H9 (cell line): ENCODE measurements around the gene HOXD11. TPM values are rescaled to one million over a fixed set of nuclear protein-coding genes. Genes with fewer than 3 reads are reported as not detected.

Experiments used
- DNase-seq: peaks from one replicate; pipeline ENCODE4 v3.0.0-alpha.2; 2017
- H2AFZ ChIP-seq: one replicate; pipeline ENCODE4 v1.6.1; 2013; ENCODE audit warnings: mild to moderate bottlenecking, low read length, control low read depth, moderate library complexity
- H2AK5ac ChIP-seq: 2 replicates; pipeline ENCODE4 v1.6.1; 2013; ENCODE audit warnings: low read length, control low read depth, mixed read lengths; ENCODE audit not compliant: insufficient read length
- H2BK120ac ChIP-seq: one replicate; pipeline ENCODE4 v1.6.1; 2013; ENCODE audit warnings: low read depth, mild to moderate bottlenecking, low read length, control low read depth, inconsistent platforms; ENCODE audit not compliant: poor library complexity, severe bottlenecking
- H2BK12ac ChIP-seq: 2 replicates; pipeline ENCODE4 v1.6.1; 2013; ENCODE audit warnings: low read length, control low read depth, mixed read lengths, low read depth; ENCODE audit not compliant: insufficient read length
- H2BK15ac ChIP-seq: 2 replicates; pipeline ENCODE4 v1.6.1; 2013; ENCODE audit warnings: low read depth, low read length, control low read depth
- H2BK20ac ChIP-seq: one replicate; pipeline ENCODE4 v1.6.1; 2013; ENCODE audit warnings: low read depth, mild to moderate bottlenecking, low read length, control low read depth, inconsistent platforms; ENCODE audit not compliant: poor library complexity, severe bottlenecking
- H2BK5ac ChIP-seq: 2 replicates; pipeline ENCODE4 v1.6.1; 2013; ENCODE audit warnings: low read length, control low read depth, mixed read lengths; ENCODE audit not compliant: insufficient read length
- H3K14ac ChIP-seq: 2 replicates; pipeline ENCODE4 v1.6.1; 2013; ENCODE audit warnings: low read length, control low read depth; ENCODE audit not compliant: insufficient read depth
- H3K18ac ChIP-seq: 2 replicates; pipeline ENCODE4 v1.6.1; 2013; ENCODE audit warnings: low read depth, mild to moderate bottlenecking, mixed read lengths, low read length, control low read depth; ENCODE audit not compliant: insufficient read length
- H3K23ac ChIP-seq: 2 replicates; pipeline ENCODE4 v1.6.1; 2013; ENCODE audit warnings: low read length, control low read depth, mixed read lengths, low read depth; ENCODE audit not compliant: insufficient read length
- H3K23me2 ChIP-seq: 2 replicates; pipeline ENCODE4 v1.6.1; 2013; ENCODE audit warnings: low read depth, mild to moderate bottlenecking, mixed read lengths, low read length, control low read depth; ENCODE audit not compliant: insufficient read length, poor library complexity, severe bottlenecking
- H3K27ac ChIP-seq: 2 replicates; pipeline ENCODE4 v1.5.1; 2013; ENCODE audit warnings: low read length, control low read depth, mixed read lengths, low read depth; ENCODE audit not compliant: insufficient read length
- H3K27me3 ChIP-seq: 2 replicates; pipeline ENCODE4 v1.6.1; 2013; ENCODE audit warnings: low read length, control low read depth, inconsistent platforms; ENCODE audit not compliant: insufficient read depth
- H3K4ac ChIP-seq: 2 replicates; pipeline ENCODE4 v1.6.1; 2013; ENCODE audit warnings: low read depth, mild to moderate bottlenecking, control low read depth, inconsistent platforms, low read length, moderate library complexity
- H3K4me1 ChIP-seq: 2 replicates; pipeline ENCODE4 v1.6.1; 2013; ENCODE audit warnings: low read length, control low read depth, inconsistent platforms; ENCODE audit not compliant: insufficient read depth
- H3K4me2 ChIP-seq: 2 replicates; pipeline ENCODE4 v1.6.1; 2013; ENCODE audit warnings: low read length, control low read depth, mixed read lengths; ENCODE audit not compliant: insufficient read length, insufficient read depth
- H3K56ac ChIP-seq: 2 replicates; pipeline ENCODE4 v1.6.1; 2013; ENCODE audit warnings: low read depth, mild to moderate bottlenecking, mixed read lengths, low read length, control low read depth; ENCODE audit not compliant: insufficient read length
- H3K79me1 ChIP-seq: 2 replicates; pipeline ENCODE4 v1.6.1; 2013; ENCODE audit warnings: low read depth, mild to moderate bottlenecking, moderate library complexity, low read length, control low read depth, inconsistent platforms; ENCODE audit not compliant: insufficient read depth, poor library complexity, severe bottlenecking
- H3K79me2 ChIP-seq: 2 replicates; pipeline ENCODE4 v1.6.1; 2013; ENCODE audit warnings: low read length, control low read depth, inconsistent platforms; ENCODE audit not compliant: insufficient read depth
- H3K9ac ChIP-seq: 2 replicates; pipeline ENCODE4 v1.6.1; 2013; ENCODE audit warnings: low read length, control low read depth, mixed read lengths; ENCODE audit not compliant: insufficient read length; ENCODE audit errors: extremely low read depth
- H3K9me3 ChIP-seq: one replicate; pipeline ENCODE4 v1.6.1; 2013; ENCODE audit warnings: low read depth, low read length, inconsistent platforms; ENCODE audit not compliant: control insufficient read depth
- H3T11ph ChIP-seq: one replicate; pipeline ENCODE4 v1.6.1; 2013; ENCODE audit warnings: mild to moderate bottlenecking, low read length, control low read depth, inconsistent platforms
- H4K20me1 ChIP-seq: one replicate; pipeline ENCODE4 v1.6.1; 2013; ENCODE audit not compliant: control insufficient read depth, insufficient read length, insufficient read depth
- H4K5ac ChIP-seq: 2 replicates; pipeline ENCODE4 v1.6.1; 2013; ENCODE audit warnings: low read depth, mild to moderate bottlenecking, mixed read lengths, low read length, control low read depth; ENCODE audit not compliant: insufficient read length
- H4K8ac ChIP-seq: replicated peaks from 2 replicates; pipeline ENCODE4 v1.6.1; 2013; ENCODE audit warnings: low read length, control low read depth, mixed read lengths, low read depth; ENCODE audit not compliant: insufficient read length
- H4K91ac ChIP-seq: 2 replicates; pipeline ENCODE4 v1.6.1; 2013; ENCODE audit warnings: low read depth, mild to moderate bottlenecking, moderate library complexity, mixed read lengths, low read length, control low read depth; ENCODE audit not compliant: insufficient read length
- H3K27ac Mint-ChIP-seq, 3 experiments: 2 replicates in 2 of 3; 3 replicates in 1 of 3; pipeline ENCODE4 v1.8.0; 2020 to 2021; ENCODE audit warnings: mixed read lengths in 3 of 3, mild to moderate bottlenecking in 1 of 3, moderate library complexity in 1 of 3
- H3K27me3 Mint-ChIP-seq: 2 replicates; pipeline ENCODE4 v1.8.0; 2021; ENCODE audit warnings: low read depth, mild to moderate bottlenecking, moderate library complexity, mixed read lengths
- H3K36me3 Mint-ChIP-seq, 3 experiments: 2 replicates in 2 of 3; 3 replicates in 1 of 3; pipeline ENCODE4 v1.8.0; 2020 to 2021; ENCODE audit warnings: low read depth in 3 of 3, mixed read lengths in 3 of 3; ENCODE audit not compliant: insufficient read depth in 1 of 3
- H3K4me1 Mint-ChIP-seq, 2 experiments: 2 replicates each; pipeline ENCODE4 v1.8.0; 2020; ENCODE audit warnings: mixed read lengths in 2 of 2
- H3K4me3 Mint-ChIP-seq, 2 experiments: 2 replicates in 1 of 2; 3 replicates in 1 of 2; pipeline ENCODE4 v1.8.0; 2020 to 2021; ENCODE audit warnings: mild to moderate bottlenecking in 2 of 2, mixed read lengths in 2 of 2, moderate library complexity in 1 of 2
- H3K9me3 Mint-ChIP-seq, 2 experiments: 2 replicates in 1 of 2; 3 replicates in 1 of 2; pipeline ENCODE4 v1.8.0; 2020; ENCODE audit warnings: mild to moderate bottlenecking in 2 of 2, mixed read lengths in 2 of 2, moderate library complexity in 1 of 2
- CTCF ChIP-seq: fragments of 200-600 bp; sonication (generic); conservative IDR thresholded peaks from 3 replicates; pipeline ENCODE4 v1.8.0; 2021; ENCODE audit warnings: antibody characterized with exemption, mild to moderate bottlenecking
- WGBS: extraction: QIAGEN DNeasy Blood & Tissue Kit; methylation state at CpG from one replicate; pipeline ENCODE4 v1.1.7; 2013; ENCODE audit warnings: missing lambda C conversion rate, low lambda C conversion rate, mixed read lengths; ENCODE audit not compliant: insufficient read length; ENCODE audit errors: extremely low coverage; 5-methylcytosine and 5-hydroxymethylcytosine counted together
- total RNA-seq: library from RNA; stranded (reverse); gene quantifications from 2 replicates; pipeline ENCODE4 v1.2.1, GENCODE V29; 2021

The HOXD11 gene
- total RNA-seq, 1 experiment from 2014 or later: not detected

- no peaks in the 10 kb centered on the region for H3K36me3 Mint-ChIP-seq
- Histone ChIP-seq H3K56ac (no peak overlapping the region), H4K20me1 (no peaks in the 10 kb centered on the region), H2BK120ac (no peak overlapping the region), H2BK20ac (no peak overlapping the region), H4K5ac (no peak overlapping the region), H3K4me2 (no peak overlapping the region), H3K4ac (no peak overlapping the region), H3K27me3 (peaks cover 89% of the 10 kb centered on the region), H3K23ac (no peak overlapping the region), H3K27ac (no peak overlapping the region), H2BK15ac (no peak overlapping the region), H4K91ac (no peak overlapping the region), H2BK12ac (no peak overlapping the region), H3K23me2 (peaks cover 8% of the 10 kb centered on the region), H2BK5ac (no peak overlapping the region), H3K79me1 (no peaks in the 10 kb centered on the region), H3K14ac (no peak overlapping the region), H3T11ph (no peak overlapping the region), H3K9ac (no peak overlapping the region), H4K8ac (no peak overlapping the region), H3K4me1 (no peaks in the 10 kb centered on the region; the same call in 1 of the 2 replicates), H2AFZ (no peak overlapping the region), H3K79me2 (no peaks in the 10 kb centered on the region), H2AK5ac (no peak overlapping the region), H3K18ac (no peak overlapping the region), H3K9me3 (no peaks in the 10 kb centered on the region)
- H3K4me1 Mint-ChIP-seq: peaks cover 2 to 11% of the 10 kb centered on the region in 2 experiments; a peak in 3 of 4 replicates
- H3K27me3 Mint-ChIP-seq: peaks cover 98% of the 10 kb centered on the region
- TF ChIP-seq CTCF: no peak
- no peak overlapping the region for H3K4me3 Mint-ChIP-seq
- WGBS: no CpG with 5 or more reads among the region's 8 CpGs
- H3K27ac Mint-ChIP-seq: no peak overlapping the region
- peaks cover under 1 to 4% of the 10 kb centered on the region in 2 experiments; a peak in 4 of 5 replicates for H3K9me3 Mint-ChIP-seq
- no peak for DNase-seq
Observed at GRCh38 chr2:176137906-176138305, 30.8 kb downstream of the HOXD11 start.
